ENCODE measurements around the gene TAS1R1. TPM values are rescaled to one million over a fixed set of nuclear protein-coding genes. Genes with fewer than 3 reads are reported as not detected.

Gene TAS1R1
- total RNA-seq, 2 experiments from 2014 or later, result not detected

- no peaks in the 10 kb centered on the region for H3K9me3 Mint-ChIP-seq
Measured at GRCh38 chr1:6619045-6619444, 63.9 kb downstream of the TAS1R1 start.

DNA sequence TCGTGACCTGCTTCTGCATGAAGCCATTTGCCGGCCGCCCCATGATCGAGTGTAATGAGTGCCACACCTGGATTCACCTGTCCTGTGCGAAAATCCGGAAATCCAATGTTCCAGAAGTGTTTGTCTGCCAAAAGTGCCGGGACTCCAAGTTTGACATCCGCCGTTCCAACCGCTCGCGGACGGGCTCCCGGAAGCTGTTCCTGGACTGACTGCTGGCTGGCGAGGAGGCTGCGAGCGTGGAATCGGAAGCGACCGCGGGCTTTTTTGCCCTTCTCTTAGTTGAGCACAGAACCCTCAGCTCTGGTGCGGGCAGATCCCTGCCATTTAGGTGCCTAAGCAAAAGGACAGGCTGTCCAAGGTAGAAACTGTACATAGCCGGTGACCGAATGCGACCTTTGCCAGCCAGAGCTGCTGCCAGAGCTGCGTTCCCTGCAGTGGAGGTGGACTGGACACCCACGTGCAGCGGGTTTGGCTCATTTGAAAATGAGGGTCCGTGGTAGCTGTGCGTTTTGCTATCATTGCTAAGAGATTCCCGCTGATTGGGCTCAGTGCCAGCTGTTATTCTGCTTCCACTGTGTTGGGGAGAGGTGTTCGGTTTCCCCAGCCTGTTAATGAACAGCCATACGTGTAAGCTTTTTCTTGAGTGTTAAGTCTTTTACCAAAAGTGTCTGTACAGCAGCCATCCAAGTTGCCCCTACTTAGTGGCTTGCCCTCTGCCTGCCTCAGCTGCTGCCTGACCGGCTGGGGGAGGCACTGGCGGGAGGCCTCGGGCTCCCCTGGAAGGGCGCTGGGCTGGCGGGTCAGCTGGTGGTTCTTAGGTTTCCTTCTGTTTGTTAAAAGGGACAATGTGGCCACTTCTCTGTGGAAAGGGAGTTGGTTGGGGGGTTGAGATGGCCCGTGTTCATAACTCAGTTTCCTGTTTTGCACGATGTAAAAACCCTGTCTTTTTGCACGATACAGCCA, 66.6 kb downstream of the TAS1R1 start:
- H3K9me3 Mint-ChIP-seq, result no peaks in the 10 kb centered on the region
- POLR2A ChIA-PET, result interaction anchor here (0.9 to 1.2 kb wide), 2 partner anchors 20 to 29 kb away, joined by 3 read pairs; no protein-coding TSS in a partner anchor
- no peak overlapping the region for H3K27ac Mint-ChIP-seq
- TF ChIP-seq, protein P1, sequence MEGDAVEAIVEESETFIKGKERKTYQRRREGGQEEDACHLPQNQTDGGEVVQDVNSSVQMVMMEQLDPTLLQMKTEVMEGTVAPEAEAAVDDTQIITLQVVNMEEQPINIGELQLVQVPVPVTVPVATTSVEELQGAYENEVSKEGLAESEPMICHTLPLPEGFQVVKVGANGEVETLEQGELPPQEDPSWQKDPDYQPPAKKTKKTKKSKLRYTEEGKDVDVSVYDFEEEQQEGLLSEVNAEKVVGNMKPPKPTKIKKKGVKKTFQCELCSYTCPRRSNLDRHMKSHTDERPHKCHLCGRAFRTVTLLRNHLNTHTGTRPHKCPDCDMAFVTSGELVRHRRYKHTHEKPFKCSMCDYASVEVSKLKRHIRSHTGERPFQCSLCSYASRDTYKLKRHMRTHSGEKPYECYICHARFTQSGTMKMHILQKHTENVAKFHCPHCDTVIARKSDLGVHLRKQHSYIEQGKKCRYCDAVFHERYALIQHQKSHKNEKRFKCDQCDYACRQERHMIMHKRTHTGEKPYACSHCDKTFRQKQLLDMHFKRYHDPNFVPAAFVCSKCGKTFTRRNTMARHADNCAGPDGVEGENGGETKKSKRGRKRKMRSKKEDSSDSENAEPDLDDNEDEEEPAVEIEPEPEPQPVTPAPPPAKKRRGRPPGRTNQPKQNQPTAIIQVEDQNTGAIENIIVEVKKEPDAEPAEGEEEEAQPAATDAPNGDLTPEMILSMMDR (IDR thresholded peaks at IDR 0.05), result no peak
- ATAC-seq (no peak), DNase-seq (no peak)
- intact Hi-C loops (cut with micrococcal nuclease), result no loop called here
- CTCF ChIA-PET, result interaction anchor here (1.2 to 1.9 kb wide), 2 partner anchors 25 to 68 kb away, joined by 4 to 7 read pairs; partner anchors contain the start of gene NOL9
- H3K27me3 Mint-ChIP-seq, result no peaks in the 10 kb centered on the region
- peaks cover 32% of the 10 kb centered on the region for H3K36me3 Mint-ChIP-seq (ENCODE audit: low read depth)
- no peak overlapping the region for H3K4me3 Mint-ChIP-seq
- H3K4me1 Mint-ChIP-seq (ENCODE audit: low read depth), result peaks cover 15% of the 10 kb centered on the region

More at GRCh38 chr1:6619045-6619444, 63.9 kb downstream of the TAS1R1 start:
- peaks cover 30% of the 10 kb centered on the region for H3K36me3 Mint-ChIP-seq (ENCODE audit: low read depth)
- intact Hi-C loops (cut with micrococcal nuclease), result no loop called here
- ChIA-PET POLR2A (no interaction called here), CTCF (no interaction called here)
- H3K27ac Mint-ChIP-seq, result no peak overlapping the region
- no peak for DNase-seq
- ATAC-seq, result no peak
- no peaks in the 10 kb centered on the region for H3K27me3 Mint-ChIP-seq
- no peak overlapping the region for H3K4me3 Mint-ChIP-seq
- TF ChIP-seq, protein P1 (IDR thresholded peaks at IDR 0.05), result no peak
- H3K4me1 Mint-ChIP-seq (ENCODE audit: low read depth), result peaks cover 7% of the 10 kb centered on the region

DNA sequence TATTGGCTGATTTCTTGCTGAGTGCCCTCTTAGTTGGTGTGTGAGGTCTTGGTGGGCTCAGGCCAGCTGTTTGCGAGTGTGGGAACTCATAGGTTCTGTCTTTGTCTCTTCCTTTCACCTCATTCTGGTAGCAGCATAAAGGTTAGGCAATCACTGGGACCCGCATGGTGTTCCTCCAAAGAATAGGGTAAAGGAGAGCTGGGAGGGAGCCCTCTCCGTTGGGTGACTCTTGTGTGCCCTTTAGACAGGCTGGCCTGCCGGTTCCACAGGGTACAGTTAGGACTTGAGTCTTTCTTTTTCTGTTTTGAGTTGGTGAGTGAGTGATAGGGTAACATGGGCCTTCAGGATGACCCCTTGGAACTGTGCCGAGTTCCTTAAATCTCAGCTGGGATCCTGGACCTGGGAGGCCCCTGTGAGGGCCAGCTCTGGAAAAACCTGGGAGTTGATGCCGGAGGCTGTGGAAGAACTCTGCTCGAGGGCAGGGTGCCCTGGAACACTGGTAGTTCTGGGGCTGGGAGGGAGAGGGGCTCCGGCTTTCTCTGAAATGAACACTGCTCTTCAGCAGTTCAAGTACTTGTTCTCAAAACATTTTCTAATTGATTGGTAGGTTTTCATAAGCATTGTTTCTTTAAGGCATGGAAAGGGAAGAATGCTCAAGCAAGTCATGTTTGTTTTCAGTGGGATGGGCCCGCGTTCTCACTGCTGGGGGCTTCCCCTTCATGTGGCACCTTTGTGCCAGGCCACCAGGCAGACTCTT, 67.5 kb downstream of the TAS1R1 start:
- no peak for ATAC-seq
- CTCF ChIA-PET, result interaction anchor here (1.2 to 1.6 kb wide), 2 partner anchors 18 to 24 kb away, joined by 4 read pairs; no protein-coding TSS in a partner anchor
- no peak overlapping the region for H3K4me3 Mint-ChIP-seq
- H3K36me3 Mint-ChIP-seq (ENCODE audit: low read depth), result peaks cover 36% of the 10 kb centered on the region
- DNase-seq, result no peak
- H3K27ac Mint-ChIP-seq, result no peak overlapping the region
- TF ChIP-seq, protein P1 (IDR thresholded peaks at IDR 0.05), result no peak
- H3K27me3 Mint-ChIP-seq, result no peaks in the 10 kb centered on the region
- no peaks in the 10 kb centered on the region for H3K9me3 Mint-ChIP-seq
- POLR2A ChIA-PET, result interaction anchor here (1.2 kb wide), 1 partner anchor 21 kb away, joined by 3 read pairs; no protein-coding TSS in a partner anchor
- peaks cover 22% of the 10 kb centered on the region for H3K4me1 Mint-ChIP-seq (ENCODE audit: low read depth)
- intact Hi-C loops (cut with micrococcal nuclease), result no loop called here

- CTCF ChIA-PET, result interaction anchor here (1.6 to 2.0 kb wide), 2 partner anchors 19 to 68 kb away, joined by 4 to 7 read pairs; partner anchors contain the start of genes NOL9 and TAS1R1
- H3K36me3 Mint-ChIP-seq (ENCODE audit: low read depth), result peaks cover 35% of the 10 kb centered on the region
Measured at GRCh38 chr1:6623269-6623965, 68.3 kb downstream of the TAS1R1 start.

More at GRCh38 chr1:6623269-6623965, 68.3 kb downstream of the TAS1R1 start:
- ATAC-seq, result no peak
- intact Hi-C loops (cut with micrococcal nuclease), result no loop called here
- no peak for DNase-seq
- POLR2A ChIA-PET, result interaction anchor here (0.5 to 1.5 kb wide), 5 partner anchors 10 to 69 kb away, joined by 3 to 4 read pairs (median 3); partner anchors contain the start of genes KLHL21, NOL9 and TAS1R1
- Mint-ChIP-seq H3K27ac (no peak overlapping the region), H3K27me3 (no peaks in the 10 kb centered on the region), H3K4me3 (no peak overlapping the region), H3K9me3 (no peaks in the 10 kb centered on the region), H3K4me1 (ENCODE audit: low read depth) (peaks cover 26% of the 10 kb centered on the region)
- TF ChIP-seq, protein P1 (IDR thresholded peaks at IDR 0.05), result no peak

Measured in activated CD8-positive, alpha-beta T cell treated with anti-CD3 and anti-CD28 coated beads for 36 hours (primary cell).